ENCODE measurements around the gene MACROH2A2. TPM values are rescaled to one million over a fixed set of nuclear protein-coding genes. Genes with fewer than 3 reads are reported as not detected.

Gene MACROH2A2
- total and polyA plus RNA-seq, 2 of the 8 experiments (the other 6 are each of a cell fraction or from before 2014, with no cell fraction given): 7.9 to 9.3 TPM

GRCh38 chr10:70117646-70118045, 65.0 kb downstream of the MACROH2A2 start:
- Histone ChIP-seq H2AFZ (ENCODE audit: low read length) (no peak overlapping the region), H3K9ac (replicated peaks in 1 of 4; ENCODE audit: extremely low read depth in 1 of 4, low read depth in 3 of 4, low read length in 3 of 4) (no peak overlapping the region), H4K91ac (replicated peaks; ENCODE audit: insufficient read length, low read length) (no peak overlapping the region), H3K79me2 (ENCODE audit: control insufficient read depth in 1 of 2, insufficient read depth in 2 of 2, low read length in 2 of 2) (no peaks in the 10 kb centered on the region), H3K4me3 (ENCODE audit: extremely low read depth in 1 of 4, insufficient read depth in 2 of 4, low read depth in 3 of 4, low read length in 4 of 4) (no peak overlapping the region), H3K56ac (replicated peaks; ENCODE audit: insufficient read length, low read depth, low read length) (no peak overlapping the region), H2AK5ac (ENCODE audit: low read depth, low read length) (no peak overlapping the region), H4K20me1 (replicated peaks in 1 of 2; ENCODE audit: control insufficient read depth in 1 of 2, insufficient read depth in 2 of 2, low read length in 2 of 2) (no peaks in the 10 kb centered on the region), H3K4ac (replicated peaks; ENCODE audit: insufficient read length, low read depth, low read length) (no peak overlapping the region), H3K23ac (ENCODE audit: insufficient read length) (no peak overlapping the region), H3K27me3 (replicated peaks in 1 of 4; ENCODE audit: control insufficient read depth in 3 of 4, extremely low read depth in 1 of 4, insufficient read depth in 3 of 4, low read length in 3 of 4) (no peaks in the 10 kb centered on the region), H3K27ac (ENCODE audit: low read depth, low read length) (no peak overlapping the region), H3K36me3 (ENCODE audit: control insufficient read depth in 2 of 4, insufficient read depth in 4 of 4, low read length in 3 of 4) (no peaks in the 10 kb centered on the region; a peak in 1 of 8 replicates), H3K9me3 (ENCODE audit: insufficient read depth in 2 of 2, low read depth in 1 of 2, low read length in 1 of 2) (no peaks in the 10 kb centered on the region), H2BK120ac (replicated peaks; ENCODE audit: low read depth, low read length) (no peak overlapping the region), H2BK5ac (ENCODE audit: low read depth, low read length) (no peak overlapping the region), H3K79me1 (ENCODE audit: low read depth, low read length) (no peaks in the 10 kb centered on the region), H2BK12ac (ENCODE audit: low read depth, low read length) (no peak overlapping the region), H2BK15ac (ENCODE audit: low read length) (no peak overlapping the region), H3K23me2 (ENCODE audit: low read depth, low read length) (no peaks in the 10 kb centered on the region), H4K8ac (ENCODE audit: extremely low read depth, insufficient read depth, low read length) (no peak overlapping the region), H2BK20ac (ENCODE audit: low read length) (no peak overlapping the region), H3K14ac (ENCODE audit: insufficient read length) (no peak overlapping the region), H3K4me1 (replicated peaks in 1 of 4; ENCODE audit: control insufficient read depth in 3 of 4, insufficient read depth in 4 of 4, low read length in 3 of 4) (no peaks in the 10 kb centered on the region; a peak in 1 of 7 replicates), H3K18ac (ENCODE audit: extremely low read depth, low read length) (no peak overlapping the region), H3K4me2 (ENCODE audit: insufficient read depth in 1 of 2, low read depth in 2 of 2, low read length in 2 of 2) (no peak overlapping the region), H4K5ac (ENCODE audit: insufficient read length, low read depth, low read length) (no peak overlapping the region)
- ChIA-PET POLR2A (ENCODE audit: partially characterized antibody) (interaction anchor here (1.1 to 3.6 kb wide), 3 partner anchors 9 to 242 kb away, joined by 3 to 13 read pairs (median 4); no protein-coding TSS in a partner anchor), CTCF (ENCODE audit: partially characterized antibody) (interaction anchor here (0.6 to 11.0 kb wide), 14 partner anchors 11 to 262 kb away, joined by 3 to 155 read pairs (median 6); partner anchors contain the start of gene TYSND1)
- DNase-seq (ENCODE audit: low read depth in 1 of 2, low spot score in 2 of 2) (no peak), FAIRE-seq (no peak)
- WGBS, 2 experiments (ENCODE audit: extremely low coverage in 1 of 2, insufficient coverage in 1 of 2, insufficient read length in 1 of 2, insufficient replicate concordance in 2 of 2, low coverage in 1 of 2, low lambda C conversion rate in 2 of 2, missing lambda C conversion rate in 1 of 2): 88% methylated on average over 10 of the region's 10 CpGs; no CpG with 5 or more reads in 1 of the 2 experiments
- TF ChIP-seq JUND (IDR thresholded peaks at IDR 0.05; ENCODE audit: low read length): no peak
- TF ChIP-seq BACH1 (IDR thresholded peaks at IDR 0.05; ENCODE audit: low read length): no peak
- no peak for TF ChIP-seq SP1 (IDR thresholded peaks at IDR 0.05; ENCODE audit: low read depth, low read length)
- no peak for TF ChIP-seq RFX5 (IDR thresholded peaks at IDR 0.05; ENCODE audit: borderline replicate concordance, low read depth, low read length)
- TF ChIP-seq ZNF274 (IDR thresholded peaks at IDR 0.05; ENCODE audit: borderline replicate concordance, extremely low read depth, low read length): no peak
- TF ChIP-seq GTF2F1 (IDR thresholded peaks at IDR 0.05; ENCODE audit: borderline replicate concordance, low read depth, low read length): no peak
- no peak for TF ChIP-seq MAFK (IDR thresholded peaks at IDR 0.05; ENCODE audit: low read depth, low read length)
- no peak for TF ChIP-seq SP2 (IDR thresholded peaks at IDR 0.05; ENCODE audit: low read length)
- TF ChIP-seq TCF12 (IDR thresholded peaks at IDR 0.05; ENCODE audit: low read depth, low read length): no peak
- TF ChIP-seq CHD1 (IDR thresholded peaks at IDR 0.05; ENCODE audit: low read depth, low read length): no peak
- no peak for TF ChIP-seq ATF3 (IDR thresholded peaks at IDR 0.05; ENCODE audit: insufficient read depth, low read depth, low read length)
- no peak for TF ChIP-seq RAD21 (IDR thresholded peaks at IDR 0.05 in 1 of 2, conservative IDR thresholded peaks at IDR 0.05 in 1 of 2; ENCODE audit: low read depth in 2 of 2, low read length in 2 of 2)
- TF ChIP-seq JUN (IDR thresholded peaks at IDR 0.05; ENCODE audit: low read depth, low read length): no peak
- no peak for TF ChIP-seq EGR1 (IDR thresholded peaks at IDR 0.05; ENCODE audit: borderline replicate concordance, low read depth, low read length)
